Raji (cell line): Measurements from ENCODE around the gene CCL4L2.

Experiments used
- POLR2A ChIP-seq: IDR thresholded peaks from 2 replicates; pipeline ENCODE4 v1.6.1; 2011; ENCODE audit warnings: low read depth, low read length, control low read depth; ENCODE audit not compliant: insufficient read depth

The CCL4L2 gene

GRCh38 chr17:36204724-36205500, 6.0 kb upstream of the CCL4L2 start:
- no peak for TF ChIP-seq POLR2A

- TF ChIP-seq POLR2A: no peak
Measured at GRCh38 chr17:36205637-36206485, 5.0 kb upstream of the CCL4L2 start.

- no peak for TF ChIP-seq POLR2A
Measured at GRCh38 chr17:36209575-36209974, 1.3 kb upstream of the CCL4L2 start.

GRCh38 chr17:36212272-36212605, 1.4 kb downstream of the CCL4L2 start:
- no peak for TF ChIP-seq POLR2A

GRCh38 chr17:36212966-36213365, 2.1 kb downstream of the CCL4L2 start:
- TF ChIP-seq POLR2A: no peak

- no peak for TF ChIP-seq POLR2A
Measured at GRCh38 chr17:36213695-36214094, 2.8 kb downstream of the CCL4L2 start.

GRCh38 chr17:36214918-36215317, 4.1 kb downstream of the CCL4L2 start:
- no peak for TF ChIP-seq POLR2A
